Glutamatergic neuron (in vitro differentiated cells): Measurements from ENCODE around the gene MTHFD1L. TPM values are rescaled to one million over a fixed set of nuclear protein-coding genes. Genes with fewer than 3 reads are reported as not detected.

Experiments
- DNase-seq: peaks from one replicate; pipeline ENCODE4 v3.0.0; 2022
- H3K27ac Mint-ChIP-seq: one replicate; pipeline ENCODE4 v1.8.0; 2020; ENCODE audit warnings: mild to moderate bottlenecking, mixed read lengths, inconsistent platforms; ENCODE audit not compliant: unreplicated experiment
- H3K27me3 Mint-ChIP-seq: one replicate; pipeline ENCODE4 v1.8.0; 2020; ENCODE audit warnings: mild to moderate bottlenecking, moderate library complexity, mixed read lengths, inconsistent platforms; ENCODE audit not compliant: unreplicated experiment
- H3K36me3 Mint-ChIP-seq: one replicate; pipeline ENCODE4 v1.8.0; 2020; ENCODE audit warnings: mild to moderate bottlenecking, mixed read lengths, inconsistent platforms; ENCODE audit not compliant: unreplicated experiment
- H3K4me1 Mint-ChIP-seq: one replicate; pipeline ENCODE4 v1.8.0; 2020; ENCODE audit warnings: mild to moderate bottlenecking, low read depth, mixed read lengths, inconsistent platforms; ENCODE audit not compliant: unreplicated experiment
- H3K4me3 Mint-ChIP-seq: one replicate; pipeline ENCODE4 v1.8.0; 2020; ENCODE audit warnings: mild to moderate bottlenecking, mixed read lengths, inconsistent platforms; ENCODE audit not compliant: unreplicated experiment
- H3K9me3 Mint-ChIP-seq: one replicate; pipeline ENCODE4 v1.8.0; 2020; ENCODE audit warnings: mild to moderate bottlenecking, moderate library complexity, mixed read lengths, inconsistent platforms; ENCODE audit not compliant: unreplicated experiment
- CTCF ChIP-seq: fragments of 200-600 bp; sonication (generic); IDR thresholded peaks from one replicate; pipeline ENCODE4 v1.5.0; 2021; ENCODE audit not compliant: partially characterized antibody, unreplicated experiment
- total RNA-seq: library from RNA; stranded (reverse); fragmentation: NEBNext Ultra II Directional; extraction: Animal tissue kit (Norgen Biotek cat#: 25700); gene quantifications from one replicate; pipeline ENCODE4 v1.2.1, GENCODE V29; 2021; ENCODE audit not compliant: unreplicated experiment

The MTHFD1L gene
- total RNA-seq, 1 donor from 2014 or later: 35.9 TPM

DNA sequence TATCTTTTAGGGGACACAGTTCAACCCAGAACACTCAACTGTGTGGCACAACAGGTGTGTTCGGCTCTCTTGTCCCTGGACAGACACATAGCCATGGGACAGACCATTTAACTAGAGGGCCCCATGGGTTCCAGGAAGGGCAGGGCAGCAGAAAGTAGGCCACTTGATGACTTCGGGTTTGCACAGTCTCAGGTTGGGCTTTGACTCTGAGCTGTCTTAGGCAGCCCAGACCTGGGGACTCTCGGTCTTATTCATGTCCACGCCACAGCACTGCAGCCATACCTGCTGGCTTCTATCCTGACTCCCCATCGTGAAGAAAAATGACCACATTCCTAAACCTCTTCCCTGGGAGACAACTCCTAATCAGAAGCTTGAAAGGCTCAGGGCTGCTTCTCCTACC, 228.2 kb downstream of the MTHFD1L start:
- Mint-ChIP-seq H3K36me3 (no peaks in the 10 kb centered on the region), H3K27ac (no peak overlapping the region), H3K27me3 (peaks cover 1% of the 10 kb centered on the region), H3K4me3 (no peak overlapping the region), H3K4me1 (no peaks in the 10 kb centered on the region), H3K9me3 (no peaks in the 10 kb centered on the region)
- DNase-seq: no peak
- TF ChIP-seq CTCF: no peak

DNA sequence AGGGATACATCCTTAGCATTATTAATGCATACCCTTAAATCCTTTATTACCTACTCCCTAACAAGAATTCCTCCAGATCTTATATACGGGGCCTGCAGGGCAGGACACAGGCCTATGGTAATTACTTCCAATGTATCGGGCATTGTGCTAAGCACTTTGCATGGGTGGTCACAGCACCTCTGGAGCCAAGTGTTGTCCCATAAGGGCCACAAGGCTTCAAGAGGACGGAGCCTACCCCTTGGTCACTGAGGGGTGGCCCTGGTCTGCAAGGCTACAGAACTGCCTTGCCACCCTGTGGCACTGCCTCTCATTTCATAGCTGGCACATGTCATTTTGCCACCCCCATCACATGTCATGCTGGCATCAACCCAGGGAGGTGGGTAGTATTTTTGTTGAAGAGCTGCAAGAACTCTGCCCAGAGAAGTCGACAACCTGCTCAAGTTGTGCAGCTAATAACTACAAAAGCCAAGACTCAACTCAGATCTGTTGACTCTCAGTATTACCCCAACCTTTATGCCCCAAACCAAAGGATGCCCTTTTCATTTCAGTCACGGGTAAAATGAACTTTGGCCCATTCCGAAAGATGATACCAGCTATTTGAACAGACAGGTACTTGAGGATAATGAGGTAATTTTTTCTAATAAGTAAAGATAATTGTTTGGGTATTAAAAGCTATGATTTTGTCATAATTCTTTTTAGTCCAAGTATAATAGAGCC, 230.2 kb downstream of the MTHFD1L start:
- Mint-ChIP-seq H3K4me3 (no peak overlapping the region), H3K4me1 (no peaks in the 10 kb centered on the region), H3K27ac (no peak overlapping the region), H3K36me3 (no peaks in the 10 kb centered on the region), H3K9me3 (no peaks in the 10 kb centered on the region), H3K27me3 (peaks cover 1% of the 10 kb centered on the region)
- no peak for TF ChIP-seq CTCF
- no peak for DNase-seq

DNA sequence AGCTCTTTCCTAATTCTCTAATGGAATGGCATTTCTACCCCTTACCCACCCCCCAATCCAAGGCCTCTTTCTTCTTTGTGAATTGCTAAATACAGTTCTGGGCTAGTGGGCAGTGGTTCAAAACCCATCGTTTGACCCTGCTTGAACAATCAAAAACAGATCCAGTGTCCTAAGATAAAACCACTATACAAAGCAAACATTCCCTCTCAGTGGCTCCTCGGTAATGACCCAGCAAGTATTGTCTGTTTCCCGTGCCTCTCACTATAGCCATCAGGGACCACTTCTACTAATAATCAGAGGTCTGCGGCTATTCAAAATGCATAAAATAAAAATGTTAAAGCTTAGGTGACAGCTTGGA, 230.7 kb downstream of the MTHFD1L start:
- Mint-ChIP-seq H3K36me3 (no peaks in the 10 kb centered on the region), H3K27ac (no peak overlapping the region), H3K4me1 (no peaks in the 10 kb centered on the region), H3K4me3 (no peak overlapping the region), H3K27me3 (peaks cover 1% of the 10 kb centered on the region), H3K9me3 (no peaks in the 10 kb centered on the region)
- no peak for DNase-seq
- no peak for TF ChIP-seq CTCF

DNA sequence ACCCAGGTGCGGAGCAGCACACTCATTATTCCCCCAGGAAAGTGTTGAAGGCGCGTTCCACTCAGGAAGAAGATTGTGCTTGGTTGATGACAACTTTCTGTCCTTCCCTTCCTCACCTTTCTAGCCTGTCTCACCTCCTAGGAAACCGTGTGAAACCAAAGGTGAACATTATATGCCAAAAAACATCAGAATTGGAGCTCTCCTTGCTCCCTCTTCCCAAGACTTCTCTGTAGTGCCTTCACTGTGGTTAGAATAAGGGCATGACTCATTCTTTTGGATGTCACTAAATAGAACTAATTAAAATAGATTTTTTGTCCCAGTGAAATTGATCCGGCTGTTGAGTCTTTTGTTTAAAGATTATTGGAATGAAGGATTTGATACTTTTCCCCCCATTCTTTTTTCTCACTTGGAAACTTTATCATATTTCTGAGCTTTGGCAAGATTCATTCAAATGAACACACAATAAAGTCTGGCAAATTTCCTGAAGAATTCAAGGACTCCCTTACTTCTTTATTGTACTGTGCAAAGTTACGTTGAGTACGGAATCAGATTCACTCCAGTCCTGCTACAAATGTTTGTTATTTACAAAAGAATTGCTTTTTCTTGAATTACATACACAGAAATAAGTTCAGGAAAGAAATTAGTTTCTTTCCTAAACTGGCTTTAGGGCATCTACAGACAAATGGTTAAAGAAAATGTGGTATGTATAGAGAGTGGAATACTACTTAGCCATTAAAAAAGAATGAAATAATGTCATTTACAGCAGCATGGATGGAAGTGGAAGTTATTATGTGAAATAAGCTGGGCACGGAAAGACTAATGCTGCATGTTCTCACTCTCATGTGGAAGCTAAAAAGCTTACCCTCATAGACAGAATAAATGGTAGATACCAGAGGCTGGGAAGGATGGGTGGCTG, 231.4 kb downstream of the MTHFD1L start:
- no peak overlapping the region for H3K4me3 Mint-ChIP-seq
- H3K27ac Mint-ChIP-seq: no peak overlapping the region
- no peaks in the 10 kb centered on the region for H3K9me3 Mint-ChIP-seq
- H3K27me3 Mint-ChIP-seq: peaks cover 1% of the 10 kb centered on the region
- H3K36me3 Mint-ChIP-seq: no peaks in the 10 kb centered on the region
- no peak for DNase-seq
- H3K4me1 Mint-ChIP-seq: no peaks in the 10 kb centered on the region
- no peak for TF ChIP-seq CTCF

DNA sequence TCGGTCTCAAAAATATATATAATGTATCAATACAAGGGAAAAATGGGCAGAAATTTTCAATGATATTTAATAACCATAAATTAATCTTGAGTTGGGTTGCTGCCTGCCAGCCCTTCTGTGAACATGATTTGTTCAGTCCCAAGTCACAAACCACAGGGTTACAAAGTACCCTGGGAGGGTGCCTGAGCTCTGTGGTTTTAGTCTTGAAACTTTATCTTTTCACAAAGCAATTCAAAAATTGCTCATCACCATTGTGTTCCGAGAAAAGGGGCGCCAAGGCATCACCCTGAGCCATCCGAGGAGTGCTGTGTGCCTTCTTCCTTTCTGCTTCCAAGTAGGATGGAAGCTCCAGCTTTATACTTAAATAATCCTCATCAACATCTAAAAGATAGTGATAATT, 232.7 kb downstream of the MTHFD1L start:
- Mint-ChIP-seq H3K36me3 (no peaks in the 10 kb centered on the region), H3K4me3 (no peak overlapping the region), H3K9me3 (no peaks in the 10 kb centered on the region), H3K27ac (no peak overlapping the region), H3K27me3 (no peaks in the 10 kb centered on the region), H3K4me1 (no peaks in the 10 kb centered on the region)
- no peak for TF ChIP-seq CTCF
- no peak for DNase-seq
